B cell (primary cell): ENCODE measurements around the gene SMIM30. TPM values are rescaled to one million over a fixed set of nuclear protein-coding genes. Genes with fewer than 3 reads are reported as not detected.

ENCODE experiments used
- ATAC-seq: fragments of 200-7000 bp; cut with Tn5 transposase; one replicate; pipeline ENCODE4 v1.10.0; 2021; ENCODE audit warnings: low read depth, mild to moderate bottlenecking, moderate number of reproducible peaks, moderate library complexity
- CTCF ChIA-PET: fragments of 350-600 bp; sonication (Branson Sonifier 250); formaldehyde crosslinking; loops from one replicate; lab custom pipeline; 2021; ENCODE audit warnings: antibody characterized with exemption, inconsistent platforms; lab: Charles Lee
- POLR2A ChIA-PET: fragments of 350-600 bp; sonication (Branson Sonifier 250); formaldehyde crosslinking; loops from one replicate; lab custom pipeline; 2021; ENCODE audit warnings: antibody characterized with exemption; lab: Charles Lee
- DNase-seq: peaks from one replicate; pipeline ENCODE4 v3.0.0; 2013
- H2AFZ ChIP-seq: 2 replicates; pipeline ENCODE4 v1.6.1; 2012; ENCODE audit warnings: mild to moderate bottlenecking, low read depth, low read length; ENCODE audit not compliant: insufficient read depth, poor library complexity, severe bottlenecking
- H3K27ac ChIP-seq, 2 donors: 1 replicate in 1 of 2; 2 replicates in 1 of 2; pipeline ENCODE4 v1.5.1; 2012 to 2013; ENCODE audit warnings: low read length in 2 of 2, mild to moderate bottlenecking in 2 of 2, moderate library complexity in 1 of 2
- H3K27me3 ChIP-seq, 4 experiments: fragments of 200-600 bp in 1 of 4; sonication (generic) in 1 of 4; replicated peaks in 1 of 4; 1 replicate in 2 of 4; 2 replicates in 2 of 4; pipeline versions ENCODE4 v1.6.1 to v1.7.0; 2013 to 2016; ENCODE audit warnings: low read length in 3 of 4, mild to moderate bottlenecking in 2 of 4, mixed read lengths in 1 of 4, moderate library complexity in 1 of 4; ENCODE audit not compliant: insufficient read depth in 4 of 4, control insufficient read depth in 3 of 4; ENCODE audit errors: control extremely low read depth in 1 of 4
- H3K36me3 ChIP-seq, 2 experiments: replicated peaks in 1 of 2; 1 replicate in 1 of 2; 2 replicates in 1 of 2; pipeline versions ENCODE4 v1.6.1 to v1.7.1; 2013; ENCODE audit warnings: low read length in 1 of 2; ENCODE audit not compliant: insufficient read depth in 2 of 2, control insufficient read depth in 1 of 2; ENCODE audit errors: control extremely low read depth in 1 of 2, extremely low read depth in 1 of 2
- H3K4me1 ChIP-seq, 2 donors: fragments of 200-600 bp in 1 of 2; sonication (generic) in 1 of 2; 1 replicate in 1 of 2; 2 replicates in 1 of 2; pipeline versions ENCODE4 v1.5.1 to v1.6.1; 2013 to 2017; ENCODE audit warnings: low read length in 2 of 2; ENCODE audit not compliant: control insufficient read depth in 2 of 2, insufficient read depth in 2 of 2
- H3K4me2 ChIP-seq: replicated peaks from 2 replicates; pipeline ENCODE3; 2012; ENCODE audit warnings: mild to moderate bottlenecking, low read depth, low read length; ENCODE audit not compliant: poor library complexity, severe bottlenecking
- H3K4me3 ChIP-seq, 5 experiments: fragments of 200-600 bp in 1 of 5; sonication (generic) in 1 of 5; 1 replicate in 3 of 5; 2 replicates in 2 of 5; pipeline versions ENCODE4 v1.5.1 to v1.7.0; 2011 to 2016; ENCODE audit warnings: low read length in 4 of 5, mild to moderate bottlenecking in 4 of 5, low read depth in 2 of 5, control low read depth in 1 of 5, moderate library complexity in 1 of 5; ENCODE audit not compliant: insufficient read depth in 1 of 5; ENCODE audit errors: control extremely low read depth in 1 of 5, extremely low read depth in 1 of 5
- H3K79me2 ChIP-seq: fragments of 200-600 bp; sonication (generic); one replicate; pipeline ENCODE4 v1.6.0; 2016; ENCODE audit warnings: low read length; ENCODE audit not compliant: control insufficient read depth, insufficient read depth
- H3K9ac ChIP-seq: fragments of 200-600 bp; sonication (generic); 2 replicates; pipeline ENCODE4 v1.6.1; 2017; ENCODE audit warnings: mild to moderate bottlenecking, low read length, moderate library complexity
- H3K9me3 ChIP-seq, 3 donors: one replicate each; pipeline versions ENCODE4 v1.6.1 to v1.7.1; 2013; ENCODE audit warnings: low read length in 2 of 3; ENCODE audit not compliant: control insufficient read depth in 2 of 3, insufficient read depth in 1 of 3; ENCODE audit errors: control extremely low read depth in 1 of 3
- H4K20me1 ChIP-seq: 2 replicates; pipeline ENCODE4 v1.6.0; 2012; ENCODE audit warnings: mild to moderate bottlenecking, low read length; ENCODE audit not compliant: insufficient read depth, control insufficient read depth, poor library complexity, severe bottlenecking
- H3K27ac Mint-ChIP-seq: one replicate; pipeline ENCODE4 v1.8.0; 2021; ENCODE audit warnings: mixed read lengths
- H3K27me3 Mint-ChIP-seq: one replicate; pipeline ENCODE4 v1.8.0; 2021; ENCODE audit warnings: mixed read lengths
- H3K4me1 Mint-ChIP-seq: one replicate; pipeline ENCODE4 v1.8.0; 2021; ENCODE audit warnings: mixed read lengths
- H3K4me3 Mint-ChIP-seq: one replicate; pipeline ENCODE4 v1.8.0; 2021; ENCODE audit warnings: mixed read lengths
- H3K9me3 Mint-ChIP-seq: one replicate; pipeline ENCODE4 v1.8.0; 2022; ENCODE audit warnings: mixed read lengths; ENCODE audit not compliant: insufficient read depth
- EZH2 ChIP-seq: IDR thresholded peaks from 2 replicates; pipeline ENCODE4 v1.6.1; 2012; ENCODE audit warnings: borderline replicate concordance, low read depth, mild to moderate bottlenecking, moderate library complexity, low read length; ENCODE audit not compliant: insufficient read depth, poor library complexity, severe bottlenecking
- WGBS: methylation state at CpG from one replicate; pipeline ENCODE4 v1.1.5; 2013; ENCODE audit warnings: missing lambda C conversion rate; ENCODE audit not compliant: insufficient coverage; 5-methylcytosine and 5-hydroxymethylcytosine counted together
- intact Hi-C: fragments of 100-400 bp; cut with micrococcal nuclease; formaldehyde crosslinking; loops from one replicate; pipeline ENCODE4 v1.10.0; 2022
- polyA plus RNA-seq: library from polyadenylated mRNA; depleted of rRNA; stranded (reverse); fragments of >200 nt; gene quantifications from 2 replicates; pipeline ENCODE4 v1.2.3, GENCODE V29; 2012
- total RNA-seq, 2 donors: library from RNA; stranded (reverse); fragments of 120-200 nt in 1 of 2; gene quantifications; 1 replicate in 1 of 2; 2 replicates in 1 of 2; pipeline versions ENCODE4 v1.2.3 to v1.2.4, GENCODE V29; 2013 to 2022
- TF ChIP-seq, protein P1 (sequence below): fragments of 200-600 bp; IDR thresholded peaks from one replicate; pipeline ENCODE4 v1.8.0; 2022; ENCODE audit warnings: antibody characterized with exemption, mild to moderate bottlenecking

Gene SMIM30
- total and polyA plus RNA-seq, 2 donors (not counting 1 experiment from before 2014, with no cell fraction given): 7.2 to 24.4 TPM

DNA sequence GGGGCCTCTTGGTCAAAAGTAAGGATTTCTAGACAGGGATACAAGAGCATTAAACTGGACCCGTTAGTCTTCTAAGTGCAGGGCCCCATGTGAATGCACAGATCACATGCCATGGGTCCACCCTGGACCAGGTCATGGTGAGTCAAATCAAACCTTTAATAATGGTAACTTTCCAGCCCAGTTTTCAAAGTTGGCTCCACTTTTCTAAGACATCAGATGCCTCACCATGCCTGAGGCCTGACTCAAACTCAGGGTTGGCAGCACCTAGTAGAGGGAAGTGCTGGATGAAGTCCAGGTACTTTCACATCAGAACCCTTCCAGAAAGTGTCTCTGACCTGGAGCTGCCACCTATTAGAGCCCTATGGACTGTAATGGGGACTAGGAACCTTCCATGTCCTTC lies 9.7 kb upstream of the SMIM30 start:
- no peaks in the 10 kb centered on the region for H3K9me3 ChIP-seq
- H3K4me3 ChIP-seq: no peak overlapping the region
- no peak overlapping the region for H3K9ac ChIP-seq
- 100% methylated on average over 1 of the region's 1 CpG for WGBS
- H4K20me1 ChIP-seq: no peaks in the 10 kb centered on the region
- H2AFZ ChIP-seq: no peak overlapping the region
- TF ChIP-seq, protein P1, sequence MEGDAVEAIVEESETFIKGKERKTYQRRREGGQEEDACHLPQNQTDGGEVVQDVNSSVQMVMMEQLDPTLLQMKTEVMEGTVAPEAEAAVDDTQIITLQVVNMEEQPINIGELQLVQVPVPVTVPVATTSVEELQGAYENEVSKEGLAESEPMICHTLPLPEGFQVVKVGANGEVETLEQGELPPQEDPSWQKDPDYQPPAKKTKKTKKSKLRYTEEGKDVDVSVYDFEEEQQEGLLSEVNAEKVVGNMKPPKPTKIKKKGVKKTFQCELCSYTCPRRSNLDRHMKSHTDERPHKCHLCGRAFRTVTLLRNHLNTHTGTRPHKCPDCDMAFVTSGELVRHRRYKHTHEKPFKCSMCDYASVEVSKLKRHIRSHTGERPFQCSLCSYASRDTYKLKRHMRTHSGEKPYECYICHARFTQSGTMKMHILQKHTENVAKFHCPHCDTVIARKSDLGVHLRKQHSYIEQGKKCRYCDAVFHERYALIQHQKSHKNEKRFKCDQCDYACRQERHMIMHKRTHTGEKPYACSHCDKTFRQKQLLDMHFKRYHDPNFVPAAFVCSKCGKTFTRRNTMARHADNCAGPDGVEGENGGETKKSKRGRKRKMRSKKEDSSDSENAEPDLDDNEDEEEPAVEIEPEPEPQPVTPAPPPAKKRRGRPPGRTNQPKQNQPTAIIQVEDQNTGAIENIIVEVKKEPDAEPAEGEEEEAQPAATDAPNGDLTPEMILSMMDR: no peak
- TF ChIP-seq EZH2: no peak
- ChIA-PET POLR2A (no interaction called here), CTCF (no interaction called here)
- H3K9me3 Mint-ChIP-seq: no peaks in the 10 kb centered on the region
- H3K27ac ChIP-seq: no peak overlapping the region
- no peaks in the 10 kb centered on the region for H3K4me1 ChIP-seq
- H3K4me2 ChIP-seq: no peak overlapping the region
- peaks cover 13% of the 10 kb centered on the region for H3K27me3 Mint-ChIP-seq
- no peak for ATAC-seq
- no peaks in the 10 kb centered on the region for H3K36me3 ChIP-seq
- no peak overlapping the region for H3K4me3 Mint-ChIP-seq
- peaks cover 0 to 2% (median 0%) of the 10 kb centered on the region in 4 experiments for H3K27me3 ChIP-seq
- H3K27ac Mint-ChIP-seq: no peak overlapping the region
- DNase-seq: no peak
- no peaks in the 10 kb centered on the region for H3K79me2 ChIP-seq
- intact Hi-C loops: no loop called here
- H3K4me1 Mint-ChIP-seq: no peaks in the 10 kb centered on the region

GRCh38 chr7:113125728-113126127 lies 7.4 kb upstream of the SMIM30 start:
- CTCF ChIA-PET: no interaction called here
- Histone ChIP-seq H3K4me3 (no peak overlapping the region), H3K9me3 (no peaks in the 10 kb centered on the region), H3K27ac (no peak overlapping the region), H3K27me3 (no peaks in the 10 kb centered on the region), H3K4me1 (no peaks in the 10 kb centered on the region), H4K20me1 (no peaks in the 10 kb centered on the region), H3K79me2 (no peaks in the 10 kb centered on the region), H2AFZ (no peak overlapping the region), H3K4me2 (no peak overlapping the region), H3K36me3 (no peaks in the 10 kb centered on the region), H3K9ac (no peak overlapping the region)
- Mint-ChIP-seq H3K9me3 (no peaks in the 10 kb centered on the region), H3K4me3 (no peak overlapping the region), H3K4me1 (no peaks in the 10 kb centered on the region), H3K27me3 (peaks cover 6% of the 10 kb centered on the region), H3K27ac (no peak overlapping the region)
- TF ChIP-seq, protein P1: no peak
- TF ChIP-seq EZH2: no peak
- WGBS: no CpG with 5 or more reads among the region's 2 CpGs
- POLR2A ChIA-PET: no interaction called here
- intact Hi-C loops: no loop called here
- ATAC-seq (no peak), DNase-seq (no peak)
